ENCODE data around the gene ELP1. TPM values are rescaled to one million over a fixed set of nuclear protein-coding genes. Genes with fewer than 3 reads are reported as not detected.

The ELP1 gene
- total RNA-seq, 2 donors from 2014 or later = 20.6 to 24.0 TPM

DNA sequence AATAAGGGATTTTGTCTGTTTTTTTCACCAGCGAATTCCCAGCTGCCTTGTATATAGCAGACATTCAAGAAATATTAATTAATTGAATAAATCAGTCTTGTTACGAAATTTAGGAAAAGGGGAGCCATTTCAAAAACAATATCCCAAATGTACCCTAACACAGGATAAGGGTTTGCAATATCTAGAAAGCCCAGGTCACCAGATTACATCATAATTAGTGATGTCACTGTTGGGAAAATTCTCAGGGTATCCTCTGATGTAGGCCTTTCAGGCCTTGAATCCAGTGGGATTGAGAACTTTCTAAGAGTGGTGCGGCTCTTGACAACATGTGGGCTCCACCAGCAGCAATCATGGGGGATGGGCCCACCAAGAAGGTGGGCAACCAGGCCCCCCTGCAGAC is 71.9 kb downstream of the ELP1 start, which contains the start of gene ACTL7A:
Gene ACTL7A, plus strand, starts transcription at position 270 of the 400 bp plus-strand sequence. Its CDS starts 57 bp downstream, at position 327.
- DNase-seq (ENCODE audit: low spot score) (no peak), ATAC-seq (ENCODE audit: insufficient number of reproducible peaks, low FRiP score, low read depth) (no peak)
- TF ChIP-seq, protein P1, sequence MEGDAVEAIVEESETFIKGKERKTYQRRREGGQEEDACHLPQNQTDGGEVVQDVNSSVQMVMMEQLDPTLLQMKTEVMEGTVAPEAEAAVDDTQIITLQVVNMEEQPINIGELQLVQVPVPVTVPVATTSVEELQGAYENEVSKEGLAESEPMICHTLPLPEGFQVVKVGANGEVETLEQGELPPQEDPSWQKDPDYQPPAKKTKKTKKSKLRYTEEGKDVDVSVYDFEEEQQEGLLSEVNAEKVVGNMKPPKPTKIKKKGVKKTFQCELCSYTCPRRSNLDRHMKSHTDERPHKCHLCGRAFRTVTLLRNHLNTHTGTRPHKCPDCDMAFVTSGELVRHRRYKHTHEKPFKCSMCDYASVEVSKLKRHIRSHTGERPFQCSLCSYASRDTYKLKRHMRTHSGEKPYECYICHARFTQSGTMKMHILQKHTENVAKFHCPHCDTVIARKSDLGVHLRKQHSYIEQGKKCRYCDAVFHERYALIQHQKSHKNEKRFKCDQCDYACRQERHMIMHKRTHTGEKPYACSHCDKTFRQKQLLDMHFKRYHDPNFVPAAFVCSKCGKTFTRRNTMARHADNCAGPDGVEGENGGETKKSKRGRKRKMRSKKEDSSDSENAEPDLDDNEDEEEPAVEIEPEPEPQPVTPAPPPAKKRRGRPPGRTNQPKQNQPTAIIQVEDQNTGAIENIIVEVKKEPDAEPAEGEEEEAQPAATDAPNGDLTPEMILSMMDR (IDR thresholded peaks at IDR 0.05) = no peak
- H3K27me3 ChIP-seq (replicated peaks; ENCODE audit: insufficient read depth) = no peaks in the 10 kb centered on the region
- no peaks in the 10 kb centered on the region for H3K4me1 ChIP-seq (ENCODE audit: control insufficient read depth in 1 of 2, low read depth in 2 of 2)
- H3K4me3 ChIP-seq = no peak within 1 kb of the TSS
- H3K27ac ChIP-seq = no peak within 1 kb of the TSS
- no peaks in the 10 kb centered on the region for H3K9me3 ChIP-seq
- H3K36me3 ChIP-seq = no peaks in the 10 kb centered on the region

DNA sequence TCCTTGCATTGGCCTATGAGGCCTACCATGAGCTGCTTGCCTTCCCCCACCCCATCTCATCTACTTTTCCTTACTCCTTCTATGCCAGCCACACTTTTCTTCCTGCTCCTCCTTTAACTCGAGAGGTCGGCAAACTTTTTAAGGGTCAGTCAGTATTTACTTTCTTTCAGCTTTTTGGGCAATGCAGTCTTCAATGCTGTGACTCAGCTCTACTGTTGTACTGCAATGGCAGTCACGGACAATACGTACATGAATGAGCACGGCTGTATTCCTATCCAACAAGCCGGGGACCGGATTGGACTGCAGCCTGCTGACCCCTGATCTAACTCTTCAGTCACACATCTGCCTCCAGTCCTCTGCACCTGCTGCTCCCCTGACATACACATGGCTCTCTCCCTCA is 72.5 kb downstream of the ELP1 start:
- ATAC-seq (ENCODE audit: insufficient number of reproducible peaks, low FRiP score, low read depth) = no peak

DNA sequence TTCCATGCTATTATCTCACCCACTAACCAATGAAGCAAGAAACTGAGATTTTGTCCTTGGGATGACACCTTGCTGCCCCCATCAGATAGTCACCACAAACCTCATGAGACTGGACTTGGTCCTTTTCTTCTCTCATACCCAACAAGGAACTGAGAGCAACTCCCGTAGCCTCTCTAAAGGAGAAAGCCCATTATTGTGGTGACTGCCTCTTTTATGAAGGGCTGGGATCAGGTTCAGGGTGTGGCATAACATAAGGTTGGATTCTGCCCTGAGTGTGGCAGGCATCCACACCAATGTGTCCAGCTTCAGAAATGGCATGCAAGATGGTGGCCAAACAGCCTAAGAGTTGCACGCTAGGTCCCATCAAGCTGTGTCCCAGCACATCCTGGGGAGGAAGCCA is 73.2 kb downstream of the ELP1 start:
- TF ChIP-seq, protein P1 (IDR thresholded peaks at IDR 0.05) = no peak
- H3K9me3 ChIP-seq = no peaks in the 10 kb centered on the region
- no peaks in the 10 kb centered on the region for H3K36me3 ChIP-seq
- no peak overlapping the region for H3K27ac ChIP-seq
- no peaks in the 10 kb centered on the region for H3K4me1 ChIP-seq (ENCODE audit: control insufficient read depth in 1 of 2, low read depth in 2 of 2)
- H3K27me3 ChIP-seq (replicated peaks; ENCODE audit: insufficient read depth) = no peaks in the 10 kb centered on the region
- DNase-seq (ENCODE audit: low spot score) (no peak), ATAC-seq (ENCODE audit: insufficient number of reproducible peaks, low FRiP score, low read depth) (no peak)
- no peak overlapping the region for H3K4me3 ChIP-seq

More for the DNA sequence above, 72.5 kb downstream of the ELP1 start:
- Histone ChIP-seq H3K36me3 (no peaks in the 10 kb centered on the region), H3K27ac (no peak overlapping the region), H3K4me3 (no peak overlapping the region), H3K4me1 (ENCODE audit: control insufficient read depth in 1 of 2, low read depth in 2 of 2) (no peaks in the 10 kb centered on the region), H3K9me3 (no peaks in the 10 kb centered on the region), H3K27me3 (replicated peaks; ENCODE audit: insufficient read depth) (no peaks in the 10 kb centered on the region)
- TF ChIP-seq, protein P1 (IDR thresholded peaks at IDR 0.05) = no peak
- DNase-seq (ENCODE audit: low spot score) = no peak

DNA sequence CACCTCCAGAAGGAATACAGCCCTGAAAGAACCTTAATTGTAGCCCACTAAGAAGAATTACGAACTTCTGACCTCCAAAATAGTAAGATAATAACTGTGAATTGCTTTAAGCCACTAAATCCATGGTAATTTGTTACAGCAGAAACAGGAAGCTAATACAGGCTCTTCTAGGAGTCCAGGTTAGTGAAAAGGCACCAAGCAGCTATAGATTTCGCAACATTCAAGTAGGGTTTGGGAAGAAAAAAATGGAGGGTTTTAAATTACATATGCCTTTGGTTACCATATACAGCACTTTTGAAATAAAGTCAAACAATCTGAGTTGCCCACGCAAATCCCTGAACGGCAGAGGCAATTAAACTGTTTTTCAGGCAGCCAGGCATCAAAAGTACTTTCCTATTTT is 73.6 kb downstream of the ELP1 start:
- H3K9me3 ChIP-seq = no peaks in the 10 kb centered on the region
- DNase-seq (ENCODE audit: low spot score) (no peak), ATAC-seq (ENCODE audit: insufficient number of reproducible peaks, low FRiP score, low read depth) (no peak)
- no peaks in the 10 kb centered on the region for H3K27me3 ChIP-seq (replicated peaks; ENCODE audit: insufficient read depth)
- no peak overlapping the region for H3K4me3 ChIP-seq
- no peak overlapping the region for H3K27ac ChIP-seq
- no peaks in the 10 kb centered on the region for H3K36me3 ChIP-seq
- TF ChIP-seq, protein P1 (IDR thresholded peaks at IDR 0.05) = no peak
- no peaks in the 10 kb centered on the region for H3K4me1 ChIP-seq (ENCODE audit: control insufficient read depth in 1 of 2, low read depth in 2 of 2)

DNA sequence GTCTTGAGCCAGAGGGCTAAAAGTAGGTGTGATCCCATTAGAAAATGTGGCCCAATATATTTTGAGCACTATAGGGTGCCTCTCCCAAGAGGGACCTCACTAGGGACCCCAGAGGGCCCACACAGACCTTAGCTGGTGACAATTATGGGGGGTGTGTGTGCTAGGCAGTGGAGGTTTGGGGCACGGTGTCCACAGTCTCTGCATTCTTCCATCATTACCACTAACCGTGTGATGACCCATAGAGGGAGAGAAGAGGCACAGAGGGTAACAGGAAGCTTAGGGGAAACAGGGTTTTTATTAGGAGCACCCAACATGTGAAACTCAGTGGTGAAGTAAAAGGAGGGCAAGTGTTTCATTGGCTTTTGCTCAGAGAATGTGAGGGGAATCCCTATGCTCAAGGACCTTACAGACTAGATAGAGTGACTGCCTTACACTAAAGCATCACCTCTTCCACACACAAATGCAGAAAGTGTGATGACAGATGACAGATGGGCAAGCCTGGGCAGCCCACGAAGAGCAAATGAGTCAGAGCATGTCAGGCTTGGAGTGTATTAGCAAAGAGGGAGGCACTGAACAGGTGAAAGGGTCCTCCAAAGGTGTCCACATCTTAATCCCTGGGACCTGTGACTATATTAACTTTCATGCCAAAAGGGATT is 74.3 kb downstream of the ELP1 start:
- no peaks in the 10 kb centered on the region for H3K9me3 ChIP-seq
- no peaks in the 10 kb centered on the region for H3K36me3 ChIP-seq
- TF ChIP-seq, protein P1 (IDR thresholded peaks at IDR 0.05) = no peak
- H3K27ac ChIP-seq = no peak overlapping the region
- H3K4me3 ChIP-seq = no peak overlapping the region
- H3K27me3 ChIP-seq (replicated peaks; ENCODE audit: insufficient read depth) = no peaks in the 10 kb centered on the region
- no peak for DNase-seq (ENCODE audit: low spot score)
- no peak for ATAC-seq (ENCODE audit: insufficient number of reproducible peaks, low FRiP score, low read depth)
- H3K4me1 ChIP-seq (ENCODE audit: control insufficient read depth in 1 of 2, low read depth in 2 of 2) = no peaks in the 10 kb centered on the region
